ENCODE measurements around the gene LIMA1. TPM values are rescaled to one million over a fixed set of nuclear protein-coding genes. Genes with fewer than 3 reads are reported as not detected.

The LIMA1 gene
- total RNA-seq, 1 donor from 2014 or later, result 25.5 TPM

DNA sequence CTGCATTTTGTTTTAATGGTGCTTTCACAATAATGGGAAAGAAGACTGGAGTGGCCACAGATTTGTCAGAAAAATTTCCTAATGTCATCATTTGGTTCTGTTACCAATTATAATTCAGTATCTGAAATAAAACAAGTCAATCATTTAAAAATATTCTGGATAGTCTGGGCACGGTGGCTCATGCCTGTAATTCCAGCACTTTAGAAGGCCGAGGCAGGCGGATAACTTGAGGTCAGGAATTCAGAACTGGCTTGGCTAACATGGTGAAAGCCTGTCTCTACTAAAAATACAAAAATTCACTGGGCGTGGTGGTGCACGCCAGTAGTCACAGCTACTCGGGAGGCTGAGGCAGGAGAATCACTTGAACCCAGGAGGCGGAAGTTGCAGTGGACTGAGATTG is 4.0 kb upstream of the LIMA1 start:
- Mint-ChIP-seq H3K27ac (ENCODE audit: unreplicated experiment) (no peak overlapping the region), H3K4me1 (peaks cover 14% of the 10 kb centered on the region), H3K4me3 (no peak overlapping the region), H3K36me3 (ENCODE audit: low read depth) (peaks cover 10% of the 10 kb centered on the region), H3K9me3 (peaks cover 8% of the 10 kb centered on the region), H3K27me3 (ENCODE audit: low read depth) (peaks cover 5% of the 10 kb centered on the region)
- TF ChIP-seq, protein P1, sequence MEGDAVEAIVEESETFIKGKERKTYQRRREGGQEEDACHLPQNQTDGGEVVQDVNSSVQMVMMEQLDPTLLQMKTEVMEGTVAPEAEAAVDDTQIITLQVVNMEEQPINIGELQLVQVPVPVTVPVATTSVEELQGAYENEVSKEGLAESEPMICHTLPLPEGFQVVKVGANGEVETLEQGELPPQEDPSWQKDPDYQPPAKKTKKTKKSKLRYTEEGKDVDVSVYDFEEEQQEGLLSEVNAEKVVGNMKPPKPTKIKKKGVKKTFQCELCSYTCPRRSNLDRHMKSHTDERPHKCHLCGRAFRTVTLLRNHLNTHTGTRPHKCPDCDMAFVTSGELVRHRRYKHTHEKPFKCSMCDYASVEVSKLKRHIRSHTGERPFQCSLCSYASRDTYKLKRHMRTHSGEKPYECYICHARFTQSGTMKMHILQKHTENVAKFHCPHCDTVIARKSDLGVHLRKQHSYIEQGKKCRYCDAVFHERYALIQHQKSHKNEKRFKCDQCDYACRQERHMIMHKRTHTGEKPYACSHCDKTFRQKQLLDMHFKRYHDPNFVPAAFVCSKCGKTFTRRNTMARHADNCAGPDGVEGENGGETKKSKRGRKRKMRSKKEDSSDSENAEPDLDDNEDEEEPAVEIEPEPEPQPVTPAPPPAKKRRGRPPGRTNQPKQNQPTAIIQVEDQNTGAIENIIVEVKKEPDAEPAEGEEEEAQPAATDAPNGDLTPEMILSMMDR (conservative IDR thresholded peaks at IDR 0.05), result no peak
- no peak for DNase-seq (ENCODE audit: low read depth, low spot score)

DNA sequence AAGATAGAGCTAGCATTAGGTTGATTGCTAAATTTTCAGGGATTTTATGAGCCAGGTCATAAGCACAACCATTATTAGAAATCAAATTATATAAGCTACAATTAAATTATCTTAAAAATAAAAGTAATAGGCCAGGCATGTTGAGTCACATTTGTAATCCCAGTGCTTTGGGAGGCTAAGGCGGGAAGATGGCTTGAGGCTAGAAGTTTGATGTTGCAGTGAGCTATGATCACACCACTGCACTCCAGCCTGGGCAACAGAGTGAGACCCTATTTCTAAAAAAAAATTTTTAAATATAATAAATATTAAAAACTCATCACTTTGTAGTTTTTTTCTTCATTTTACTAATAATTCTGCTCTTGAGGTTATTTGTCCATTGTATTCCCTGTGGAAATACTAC is 1.9 kb upstream of the LIMA1 start:
- Mint-ChIP-seq H3K9me3 (no peaks in the 10 kb centered on the region), H3K4me1 (peaks cover 14% of the 10 kb centered on the region), H3K27me3 (ENCODE audit: low read depth) (peaks cover 19% of the 10 kb centered on the region), H3K36me3 (ENCODE audit: low read depth) (no peaks in the 10 kb centered on the region), H3K27ac (ENCODE audit: unreplicated experiment) (no peak overlapping the region), H3K4me3 (peak overlapping the region; percentile 18)
- no peak for DNase-seq (ENCODE audit: low read depth, low spot score)
- TF ChIP-seq, protein P1 (conservative IDR thresholded peaks at IDR 0.05), result no peak

DNA sequence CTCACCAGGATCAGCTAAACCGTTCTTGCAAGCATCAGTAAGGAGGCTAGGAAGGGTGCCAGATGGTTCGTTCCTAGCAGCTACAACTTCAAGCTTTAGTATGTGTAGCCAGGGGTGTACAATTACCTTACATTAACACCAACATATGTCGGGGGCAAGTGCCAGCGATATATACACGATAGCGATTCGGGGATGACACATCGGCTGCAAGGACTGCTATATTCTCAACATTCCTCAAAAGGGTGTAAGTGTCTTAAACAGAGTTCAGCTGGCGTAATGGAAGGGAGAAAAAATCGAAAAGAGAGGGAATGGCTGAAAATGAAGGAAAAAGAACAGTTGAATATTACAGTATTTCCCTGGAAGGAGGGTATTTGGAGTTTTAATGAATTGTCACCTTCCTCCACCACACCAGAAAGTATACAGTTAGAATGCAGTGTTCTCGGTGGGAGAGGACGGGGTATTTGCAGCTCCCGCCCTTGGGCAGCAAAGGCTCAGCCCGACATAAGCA is 545 bp downstream of the LIMA1 start:
- H3K27ac Mint-ChIP-seq (ENCODE audit: unreplicated experiment), result no peak overlapping the region
- DNase-seq (ENCODE audit: low read depth, low spot score), result no peak
- peaks cover 19% of the 10 kb centered on the region for H3K27me3 Mint-ChIP-seq (ENCODE audit: low read depth)
- TF ChIP-seq, protein P1 (conservative IDR thresholded peaks at IDR 0.05), result no peak
- peak overlapping the region; percentile 86 for H3K4me3 Mint-ChIP-seq
- H3K4me1 Mint-ChIP-seq, result peaks cover 14% of the 10 kb centered on the region
- H3K36me3 Mint-ChIP-seq (ENCODE audit: low read depth), result no peaks in the 10 kb centered on the region
- no peaks in the 10 kb centered on the region for H3K9me3 Mint-ChIP-seq

DNA sequence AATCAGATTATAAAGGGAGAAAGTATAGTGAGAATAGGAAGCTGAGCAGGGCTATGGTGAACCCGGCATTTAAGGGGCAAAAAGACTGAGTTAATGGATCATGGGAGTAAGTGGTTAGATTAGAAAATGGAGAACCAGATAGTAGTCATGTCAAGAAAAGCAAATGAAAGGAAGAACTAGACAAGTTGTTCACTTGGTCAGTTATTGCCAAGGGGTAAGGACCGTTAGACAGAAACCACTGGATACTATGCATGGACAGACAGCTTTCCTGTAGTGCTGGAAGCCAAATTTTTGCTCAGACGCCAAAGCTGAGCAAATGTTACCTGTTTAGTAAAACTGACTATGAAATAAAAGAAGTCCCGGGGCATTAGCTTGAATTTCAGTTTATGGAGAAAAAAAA is 3.8 kb downstream of the LIMA1 start:
- Mint-ChIP-seq H3K4me1 (peaks cover 24% of the 10 kb centered on the region), H3K36me3 (ENCODE audit: low read depth) (no peaks in the 10 kb centered on the region), H3K27ac (ENCODE audit: unreplicated experiment) (no peak overlapping the region), H3K4me3 (peak overlapping the region; percentile 21), H3K27me3 (ENCODE audit: low read depth) (peaks cover 19% of the 10 kb centered on the region), H3K9me3 (no peaks in the 10 kb centered on the region)
- TF ChIP-seq, protein P1 (conservative IDR thresholded peaks at IDR 0.05), result no peak
- DNase-seq (ENCODE audit: low read depth, low spot score), result no peak

DNA sequence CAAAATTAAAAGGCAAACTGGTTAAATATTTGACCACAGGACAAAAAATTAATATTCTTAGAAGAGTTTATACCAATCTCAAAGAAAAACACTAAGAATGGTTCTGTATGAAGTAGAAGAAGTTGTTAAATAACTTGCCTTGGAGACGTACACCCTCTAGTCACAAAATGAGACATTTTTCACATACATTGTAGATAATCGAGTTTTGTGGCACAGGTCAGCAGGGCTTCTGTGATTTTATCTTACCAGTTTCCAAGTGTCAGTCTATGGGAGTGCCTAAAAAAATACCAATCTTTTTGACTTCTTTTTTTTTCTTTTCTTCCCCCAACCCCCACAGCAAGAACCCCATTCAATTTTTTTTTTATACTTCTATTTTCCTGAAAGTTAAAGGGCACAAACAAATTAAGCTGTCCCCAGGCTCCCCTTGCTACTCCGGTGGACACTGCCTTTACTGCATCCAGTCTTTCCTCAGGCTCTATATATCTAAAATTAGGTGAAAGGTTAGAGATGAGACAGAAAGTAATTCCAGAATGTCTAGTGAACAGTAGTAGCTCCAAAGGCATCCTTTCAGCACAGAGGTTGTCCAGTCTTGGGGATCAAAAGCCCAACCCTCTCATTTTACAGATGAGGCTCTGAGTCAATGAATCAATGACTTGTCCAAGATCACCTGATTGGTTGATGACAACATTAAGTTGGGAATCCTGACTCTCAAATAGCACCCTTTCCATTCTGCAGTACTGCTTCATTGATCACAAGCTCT is 6.2 kb downstream of the LIMA1 start:
- DNase-seq (ENCODE audit: low read depth, low spot score), result no peak
- peaks cover 12% of the 10 kb centered on the region for H3K27me3 Mint-ChIP-seq (ENCODE audit: low read depth)
- TF ChIP-seq, protein P1 (conservative IDR thresholded peaks at IDR 0.05), result no peak
- no peaks in the 10 kb centered on the region for H3K36me3 Mint-ChIP-seq (ENCODE audit: low read depth)
- H3K4me3 Mint-ChIP-seq, result no peak overlapping the region
- H3K27ac Mint-ChIP-seq (ENCODE audit: unreplicated experiment), result no peak overlapping the region
- no peaks in the 10 kb centered on the region for H3K9me3 Mint-ChIP-seq
- peaks cover 10% of the 10 kb centered on the region for H3K4me1 Mint-ChIP-seq

Data from neural crest cell (in vitro differentiated cells).